TTC549 (cell line): ENCODE results near the gene MRS2.
A peak's percentile ranks its signal among the peaks of the same experiment; 100 is the strongest.

ENCODE experiments used
- FAIRE-seq: peaks from 2 replicates; lab custom pipeline; 2012; peaks lifted over from hg19 to GRCh38; lab: Jason Lieb, UNC

The MRS2 gene

DNA sequence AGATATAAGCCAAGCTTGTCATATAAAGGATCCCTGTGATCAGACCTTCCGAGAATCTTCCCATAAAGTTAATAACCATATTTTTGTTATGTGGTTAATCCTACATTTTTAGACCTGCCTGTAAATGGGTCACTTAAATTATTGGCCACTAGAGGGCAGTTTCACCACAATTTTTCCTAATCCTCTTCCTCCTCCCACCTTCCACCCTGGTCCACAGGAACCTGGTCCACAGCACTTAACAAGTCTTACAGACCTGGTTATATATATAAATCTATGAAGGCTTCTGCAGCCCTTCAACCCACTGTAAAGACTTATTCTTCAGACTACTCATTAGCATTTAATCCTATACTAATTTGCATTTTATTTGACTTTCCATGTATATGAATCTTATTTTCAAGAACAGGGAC lies 28.3 kb downstream of the MRS2 start:
- peak; percentile 48 for FAIRE-seq

DNA sequence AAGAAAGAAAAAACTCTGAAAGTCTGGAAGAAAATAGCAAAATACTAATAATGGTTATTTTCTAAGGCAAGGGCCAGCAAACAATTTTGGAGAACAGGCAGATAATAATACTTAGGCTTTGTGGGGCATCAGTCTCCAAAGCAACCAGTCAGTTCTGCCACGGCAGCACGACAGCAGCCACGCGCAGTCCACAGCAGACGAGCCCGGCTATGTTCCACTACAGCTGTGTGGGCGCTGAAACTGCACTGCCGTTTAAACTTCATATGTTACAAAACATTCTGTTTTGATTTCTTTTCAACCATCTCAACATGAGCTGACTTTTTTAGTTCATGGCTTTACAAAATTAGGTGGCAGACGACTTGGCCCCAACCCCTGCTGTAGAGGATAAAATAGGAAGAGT lies 29.9 kb downstream of the MRS2 start:
- no peak for FAIRE-seq

DNA sequence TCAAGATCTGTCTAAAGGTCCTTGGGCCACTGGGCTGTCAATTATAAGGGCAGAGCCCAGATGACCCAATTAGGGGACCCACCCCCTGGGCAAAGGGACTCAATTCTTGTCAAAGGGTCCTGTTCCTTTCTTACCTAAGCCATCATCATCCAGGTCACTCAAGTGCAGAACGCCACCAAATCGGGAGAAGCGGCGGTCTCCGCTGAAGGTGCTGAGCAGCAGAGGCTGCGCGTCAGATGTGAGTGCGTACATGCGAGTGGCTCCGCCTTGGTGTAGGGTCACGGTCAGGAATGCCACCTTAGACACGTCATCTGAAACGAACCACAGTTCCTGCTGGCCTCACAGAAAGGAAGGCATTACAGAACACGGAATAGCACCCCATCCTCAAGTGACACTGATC lies 34.2 kb downstream of the MRS2 start:
- FAIRE-seq = no peak

DNA sequence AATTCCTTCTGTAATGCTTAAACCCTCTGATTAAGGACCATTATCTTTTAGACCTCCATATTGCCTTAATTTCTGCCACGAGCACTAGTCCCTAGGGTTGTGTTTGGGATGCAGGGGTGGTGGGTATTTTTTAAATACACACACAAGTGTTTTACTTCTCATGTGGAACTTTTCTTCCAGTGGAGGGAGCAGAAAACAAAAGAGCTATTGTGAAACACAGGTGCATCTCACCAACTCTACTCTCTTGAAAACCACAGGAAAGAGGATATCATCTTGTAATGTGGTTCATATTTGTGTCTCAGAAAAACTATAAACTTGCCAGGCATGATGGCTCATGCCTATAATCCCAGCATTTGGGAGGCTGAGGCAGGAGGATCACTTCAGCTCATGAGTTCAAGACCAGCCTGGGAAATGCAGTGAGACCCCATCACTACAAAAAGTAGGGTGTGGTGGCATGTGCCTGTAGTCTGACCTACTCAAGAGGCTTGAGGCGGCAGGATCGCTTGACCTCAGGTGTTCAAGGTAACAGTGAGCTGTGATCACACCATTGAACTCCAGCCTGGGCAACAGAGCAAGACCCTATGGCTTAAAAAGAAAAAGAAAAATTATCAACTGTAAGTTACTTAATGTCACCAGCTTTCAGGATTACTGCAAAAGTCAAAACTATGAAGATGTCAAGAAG lies 37.3 kb downstream of the MRS2 start:
- no peak for FAIRE-seq

DNA sequence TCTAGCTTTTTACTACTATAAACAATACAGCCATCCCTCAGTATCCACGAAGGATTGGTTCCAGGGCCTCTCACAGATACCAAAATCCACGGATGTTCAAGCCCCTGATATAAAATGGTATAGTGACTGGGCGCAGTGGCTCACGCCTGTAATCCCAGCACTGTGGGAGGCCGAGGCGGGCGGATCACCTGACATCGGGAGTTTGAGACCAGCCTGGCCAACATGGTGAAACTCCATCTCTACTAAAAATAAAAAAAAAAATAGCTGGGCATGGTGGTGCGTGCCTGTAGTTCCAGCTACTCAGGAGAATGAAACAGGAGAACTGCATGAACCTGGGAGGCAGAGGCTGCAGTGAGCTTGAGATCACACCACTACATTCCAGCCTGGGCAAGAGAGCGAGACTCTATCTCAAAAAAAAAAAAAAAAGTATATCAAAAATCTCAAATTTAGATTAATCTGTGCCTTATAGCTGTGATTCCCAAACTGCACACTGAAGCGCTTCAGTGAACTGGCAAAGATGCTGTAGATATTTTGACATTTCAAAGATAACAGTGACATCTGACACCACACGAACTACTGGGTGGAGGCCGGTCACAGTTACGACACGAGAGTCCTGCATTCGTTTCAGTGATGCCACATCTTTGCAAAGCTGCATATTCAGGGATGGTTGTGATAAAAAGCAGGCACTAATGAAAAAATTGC lies 38.3 kb downstream of the MRS2 start:
- FAIRE-seq = no peak

DNA sequence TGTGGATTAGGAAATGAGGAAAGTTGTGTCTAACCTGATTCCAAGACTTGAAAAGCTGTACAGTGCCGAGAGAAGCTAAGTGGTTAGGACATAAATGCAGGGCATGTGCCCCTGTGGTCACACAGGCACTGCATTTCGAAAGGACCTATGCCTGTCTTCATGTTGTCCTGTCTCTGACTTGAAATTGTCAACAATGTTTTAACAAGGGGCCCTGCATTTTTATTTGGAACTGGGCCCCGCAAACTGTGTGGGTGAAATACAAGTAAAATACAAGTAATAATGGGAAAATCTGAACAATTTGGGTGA lies 38.8 kb downstream of the MRS2 start:
- FAIRE-seq = no peak

DNA sequence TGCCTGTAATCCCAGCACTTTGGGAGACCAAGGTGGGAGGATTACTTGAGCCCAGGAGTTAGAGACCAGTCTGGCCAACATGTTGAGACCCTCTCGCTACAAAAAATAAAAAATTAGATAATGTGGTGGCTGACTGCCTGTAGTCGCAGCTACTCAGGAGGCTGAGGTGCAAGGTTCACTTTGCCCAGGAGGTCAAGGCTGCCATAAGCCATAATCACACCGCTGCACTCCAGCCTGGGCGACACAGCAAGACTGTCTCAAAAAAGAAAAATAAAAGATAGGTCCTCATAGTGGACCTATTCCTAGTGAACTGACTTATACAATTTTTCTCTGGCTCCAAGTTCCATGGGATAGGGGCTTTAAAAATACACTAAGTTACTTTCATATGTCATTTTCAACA lies 41.9 kb downstream of the MRS2 start:
- no peak for FAIRE-seq

DNA sequence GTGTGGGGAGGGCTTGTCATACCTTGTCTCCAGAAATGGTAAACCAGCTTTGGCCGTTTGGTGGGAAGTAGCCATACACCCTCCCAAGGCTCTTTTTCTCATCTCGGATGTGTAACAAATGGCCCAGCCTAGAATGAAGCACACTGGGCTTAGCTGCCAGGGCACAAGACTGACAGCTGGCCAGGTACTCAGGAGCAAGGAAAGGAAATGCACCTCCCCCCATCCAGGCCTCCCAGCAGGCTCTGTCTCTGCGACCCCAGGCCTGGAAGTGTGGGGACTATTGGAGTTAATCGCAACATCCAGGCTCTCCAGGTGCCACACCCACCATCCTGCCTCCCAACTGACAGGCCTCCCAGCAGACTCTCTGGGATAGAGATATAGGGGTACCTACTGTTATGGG lies 43.0 kb downstream of the MRS2 start:
- no peak for FAIRE-seq

DNA sequence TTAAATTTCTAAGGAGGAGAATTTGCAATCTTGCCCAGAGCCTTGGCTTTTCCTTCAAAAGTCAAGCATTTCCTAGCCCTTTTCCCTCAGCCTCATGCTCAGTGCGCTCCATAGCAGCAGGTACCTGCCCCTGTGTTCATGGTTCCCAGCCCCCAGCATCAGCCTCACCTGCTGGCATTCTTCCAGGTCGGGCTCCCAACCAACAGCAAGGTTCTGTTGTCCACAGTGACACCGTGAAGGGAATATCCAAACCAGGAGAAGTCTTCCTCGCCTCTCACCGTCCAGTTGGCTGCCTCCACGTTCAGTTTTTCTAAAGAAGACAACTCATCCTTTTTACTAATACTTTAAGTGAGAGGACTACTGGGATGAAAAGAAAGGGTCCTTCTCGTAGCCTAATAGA lies 43.9 kb downstream of the MRS2 start:
- FAIRE-seq = no peak

DNA sequence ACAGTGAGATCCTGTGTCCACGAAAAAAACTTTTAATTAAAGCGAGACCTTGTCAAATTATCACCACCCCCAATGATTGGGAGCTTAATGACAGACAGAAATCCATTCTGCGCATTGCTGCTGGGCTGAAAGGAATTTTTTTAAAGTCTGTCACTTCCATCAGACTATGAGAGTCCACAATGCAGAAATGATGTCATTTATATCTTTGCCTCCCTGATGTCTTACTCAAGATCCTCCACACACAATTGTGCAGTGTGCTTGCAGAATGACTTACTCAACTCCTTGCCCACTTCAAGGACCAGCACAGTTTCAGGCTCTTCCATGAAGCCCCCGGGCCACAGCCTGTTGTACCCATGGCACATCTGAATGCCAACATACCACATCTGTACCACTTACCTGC lies 45.7 kb downstream of the MRS2 start:
- FAIRE-seq = no peak

DNA sequence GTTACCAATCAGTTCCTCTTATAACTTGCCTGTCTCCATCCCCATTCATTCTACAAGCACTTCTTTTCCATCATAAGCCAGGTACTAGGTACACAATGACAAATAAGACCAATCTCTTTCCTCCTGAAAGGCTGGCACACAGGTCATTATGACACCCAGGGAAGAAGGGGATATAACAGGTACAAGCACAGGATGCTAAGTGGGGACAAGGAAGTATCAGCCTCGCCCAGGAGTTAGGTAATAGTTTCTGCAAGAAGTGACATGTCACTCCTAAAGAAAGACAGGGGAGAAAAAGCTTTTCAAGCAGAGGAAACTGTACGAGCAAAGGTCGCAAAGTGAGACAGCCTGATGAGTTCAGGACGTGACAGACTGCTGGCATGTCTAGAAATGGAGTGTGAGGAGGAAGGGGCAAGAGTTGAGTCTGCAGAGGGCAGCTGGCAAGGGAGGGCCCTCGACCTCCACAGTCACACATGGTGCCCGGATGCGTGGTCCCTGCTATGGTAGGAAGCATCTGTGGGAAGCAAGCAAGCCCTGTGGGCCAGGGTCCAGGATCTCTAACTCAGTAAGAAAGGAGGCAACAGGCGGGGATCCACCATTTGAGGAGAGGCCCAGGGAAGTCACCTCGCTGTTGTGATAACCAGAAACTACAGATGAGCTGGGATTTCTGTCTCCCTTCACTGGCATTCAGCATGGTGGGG lies 46.2 kb downstream of the MRS2 start:
- FAIRE-seq = no peak

DNA sequence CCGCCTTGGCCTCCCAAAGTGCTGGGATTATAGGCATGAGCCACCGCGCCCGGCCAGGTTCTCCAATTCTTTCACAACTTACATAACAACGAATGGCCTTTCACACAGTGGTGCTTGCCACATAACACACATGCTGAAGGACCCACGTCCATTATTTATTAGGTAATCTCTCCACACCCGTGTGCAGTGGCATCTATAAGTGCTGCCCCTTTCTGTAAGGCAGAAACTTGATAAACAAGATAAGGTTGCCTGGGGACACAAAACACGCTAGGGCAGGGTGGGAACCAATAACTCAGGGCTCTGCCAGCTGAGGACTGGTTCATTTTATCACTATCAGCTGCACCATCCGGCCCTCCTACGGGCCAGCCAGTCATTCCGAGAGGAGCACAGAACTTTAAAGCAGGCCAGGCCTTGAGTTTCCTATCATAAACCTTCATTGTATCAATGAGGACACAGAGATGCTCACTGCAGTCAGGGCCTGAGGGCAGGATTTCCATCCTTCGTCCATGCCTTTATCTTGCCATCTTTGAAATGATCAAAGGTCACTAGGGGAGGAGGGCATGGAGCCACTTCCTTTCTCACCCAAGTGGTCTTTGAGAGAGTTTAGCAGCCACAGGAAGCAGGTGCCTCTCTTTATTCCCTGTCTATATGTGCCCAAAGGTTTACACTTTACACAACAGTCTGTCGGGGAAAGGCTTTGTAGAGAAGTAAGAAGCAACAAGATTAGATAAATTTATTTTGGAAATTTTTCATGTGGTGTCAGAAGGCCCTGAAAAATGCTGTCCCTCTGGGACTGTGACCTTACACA lies 49.0 kb downstream of the MRS2 start:
- no peak for FAIRE-seq

DNA sequence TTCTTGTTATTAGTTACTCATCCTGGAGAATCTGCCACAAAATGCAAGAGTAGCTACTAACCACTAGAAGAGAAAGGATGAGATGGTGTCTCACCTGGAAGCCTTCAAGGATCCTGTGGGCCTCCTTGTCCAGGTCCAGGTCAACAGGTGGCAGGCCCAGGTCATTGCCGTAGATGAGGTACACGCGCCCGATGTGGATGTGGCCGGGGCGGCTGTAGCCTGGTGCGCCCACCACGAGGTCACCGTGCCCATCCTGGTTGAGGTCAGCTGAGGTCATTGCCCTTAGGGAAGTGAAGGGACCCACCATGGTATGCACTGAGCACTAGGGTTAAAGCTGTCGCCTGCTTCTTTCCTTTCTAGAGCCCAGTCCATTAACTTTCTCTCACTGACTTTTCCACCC lies 51.2 kb downstream of the MRS2 start:
- FAIRE-seq = no peak

DNA sequence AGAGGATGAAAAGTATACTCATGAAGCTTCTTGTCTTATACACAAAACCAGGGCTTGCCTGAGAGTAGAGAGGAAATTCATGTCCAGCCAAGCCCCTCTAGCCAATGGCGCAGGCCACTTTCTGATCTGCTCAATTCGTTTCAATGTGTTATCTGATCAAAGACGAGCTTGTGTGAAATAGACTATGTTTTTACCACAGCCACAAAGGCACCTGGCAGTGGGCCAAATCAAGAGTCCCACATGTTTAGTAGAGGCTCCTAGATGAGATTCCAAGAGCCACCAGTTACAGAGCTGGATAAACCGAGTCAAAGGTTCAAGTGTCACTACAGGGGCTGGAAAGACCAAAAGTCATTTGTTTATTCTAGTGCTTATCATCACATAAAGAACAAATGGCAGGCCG lies 51.7 kb downstream of the MRS2 start:
- no peak for FAIRE-seq

DNA sequence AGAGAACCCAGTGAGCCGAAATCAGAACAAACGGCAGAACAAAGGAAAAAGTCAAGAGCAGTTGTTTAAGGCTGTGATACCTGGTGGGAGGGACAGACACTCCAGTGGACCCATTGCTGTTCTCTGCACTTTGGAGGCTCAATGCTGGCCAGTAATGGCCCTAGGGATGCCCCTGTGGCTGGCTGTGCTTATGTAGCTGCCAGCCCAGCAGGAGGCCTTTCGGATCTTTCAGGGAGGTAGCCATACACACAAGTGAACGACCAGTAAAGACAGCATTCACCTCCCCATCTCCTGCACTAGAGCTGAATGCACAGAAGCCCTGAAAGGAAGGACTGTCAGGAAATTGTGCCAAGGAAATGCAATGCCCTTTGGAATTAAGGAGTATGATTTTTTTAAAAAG lies 52.3 kb downstream of the MRS2 start:
- FAIRE-seq = no peak

DNA sequence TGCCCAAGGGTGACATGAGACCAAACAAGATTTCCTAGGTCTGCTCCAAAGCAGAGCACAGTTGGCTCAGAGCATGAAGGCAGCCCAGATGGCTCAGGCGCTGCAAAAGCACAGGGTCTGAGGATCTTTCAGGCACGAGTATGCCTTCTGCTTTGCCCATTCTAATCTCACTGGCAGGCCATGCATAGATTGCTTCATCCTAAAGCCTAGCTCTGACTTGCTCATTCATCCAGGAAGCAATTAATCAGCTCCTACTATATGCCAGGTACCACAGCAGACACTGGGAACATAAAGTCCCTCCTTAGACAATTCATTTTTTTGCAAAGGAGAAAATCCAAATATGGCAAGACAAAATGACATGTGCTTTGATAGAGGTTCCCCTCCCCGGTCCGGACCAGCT lies 55.4 kb downstream of the MRS2 start:
- no peak for FAIRE-seq

DNA sequence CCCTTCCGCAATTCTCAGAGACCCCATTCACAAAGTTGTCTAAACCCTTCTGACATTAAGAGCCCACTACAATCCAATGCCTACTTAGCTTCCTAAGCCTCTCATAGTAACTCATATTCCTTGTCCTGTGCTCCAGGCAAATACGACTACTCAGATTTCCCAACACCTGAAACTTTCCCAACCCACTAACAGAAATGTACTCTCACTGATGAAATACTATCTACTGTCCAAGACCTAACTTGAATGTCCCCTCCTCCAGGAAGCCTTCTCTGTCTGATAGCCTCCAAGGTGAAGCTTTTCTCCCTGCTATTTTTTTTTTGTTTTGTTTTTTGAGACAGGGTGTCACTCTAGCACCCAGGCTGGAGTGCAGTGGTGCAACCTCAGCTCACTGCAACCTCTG lies 56.2 kb downstream of the MRS2 start:
- no peak for FAIRE-seq

DNA sequence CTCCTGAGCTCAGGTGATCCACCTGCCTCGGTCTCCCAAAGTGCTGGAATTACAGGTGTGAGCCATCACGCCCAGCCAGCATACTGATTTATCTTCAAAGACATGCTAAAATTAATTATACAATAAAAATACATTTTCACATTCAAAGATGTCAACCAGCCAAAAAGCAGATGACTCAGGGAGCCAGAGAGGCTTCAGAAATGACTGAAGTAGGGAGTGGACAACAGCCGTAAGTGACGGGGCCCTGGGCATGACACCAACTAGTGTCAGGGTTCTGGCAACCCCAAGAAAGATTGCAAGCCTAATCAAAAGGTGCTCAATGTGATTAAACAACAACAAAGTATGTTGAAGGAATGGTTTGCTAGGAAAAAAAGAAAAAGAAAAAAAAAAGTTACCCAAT lies 58.2 kb downstream of the MRS2 start:
- no peak for FAIRE-seq

DNA sequence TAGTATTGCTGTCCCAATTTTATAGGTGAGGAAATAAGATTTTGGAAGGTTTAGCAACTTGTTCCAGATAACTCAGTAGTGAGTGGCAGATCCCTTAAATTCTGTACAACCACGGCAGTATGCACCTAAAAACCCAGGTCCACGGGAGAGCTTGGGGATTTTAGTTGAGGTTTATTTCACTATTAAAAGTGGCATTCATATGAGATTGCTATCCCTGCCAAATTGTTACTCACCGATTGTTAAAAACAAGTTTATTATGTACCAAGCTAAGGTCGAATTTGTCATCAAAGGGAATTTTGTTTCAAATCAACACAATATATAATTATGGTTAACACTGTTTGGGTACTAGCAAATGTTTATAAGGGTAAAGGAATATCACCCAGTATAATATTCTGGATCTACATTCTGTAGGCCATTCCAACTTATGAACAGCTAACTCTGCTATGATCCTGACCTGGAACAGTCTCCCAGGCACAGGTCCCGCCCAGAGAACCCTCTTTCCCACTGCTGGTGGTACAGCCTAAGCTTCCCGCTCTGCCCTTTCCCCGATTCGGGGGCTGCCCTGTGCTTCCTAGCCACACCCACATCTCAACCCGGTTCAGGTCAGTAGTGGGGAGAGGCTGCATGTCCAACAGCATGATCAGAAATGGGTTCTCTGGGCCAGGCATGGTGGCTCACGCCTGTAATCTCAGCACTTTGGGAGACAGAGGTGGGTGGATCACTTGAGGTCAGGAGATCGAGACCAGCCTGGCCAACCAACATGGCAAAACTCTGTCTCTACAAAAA lies 61.7 kb downstream of the MRS2 start:
- no peak for FAIRE-seq

DNA sequence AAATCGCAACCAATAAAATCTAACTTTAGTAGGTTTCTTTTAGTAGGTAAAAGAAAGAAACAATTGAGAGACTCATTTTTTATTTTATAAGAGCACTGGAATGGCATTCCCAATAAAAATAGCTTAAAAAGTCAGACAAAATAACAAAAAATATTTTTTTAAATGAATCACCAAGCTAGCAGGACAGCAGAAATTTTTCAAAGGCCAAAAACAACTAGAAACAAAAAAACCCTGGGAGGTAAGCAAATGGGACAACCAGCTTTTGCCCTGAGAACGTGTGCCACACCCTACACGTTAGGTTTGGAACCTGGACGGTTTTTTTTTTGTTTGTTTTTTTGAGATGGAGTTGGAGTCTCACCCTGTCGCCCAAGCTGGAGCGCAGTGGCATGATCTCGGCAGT lies 67.1 kb downstream of the MRS2 start:
- no peak for FAIRE-seq

DNA sequence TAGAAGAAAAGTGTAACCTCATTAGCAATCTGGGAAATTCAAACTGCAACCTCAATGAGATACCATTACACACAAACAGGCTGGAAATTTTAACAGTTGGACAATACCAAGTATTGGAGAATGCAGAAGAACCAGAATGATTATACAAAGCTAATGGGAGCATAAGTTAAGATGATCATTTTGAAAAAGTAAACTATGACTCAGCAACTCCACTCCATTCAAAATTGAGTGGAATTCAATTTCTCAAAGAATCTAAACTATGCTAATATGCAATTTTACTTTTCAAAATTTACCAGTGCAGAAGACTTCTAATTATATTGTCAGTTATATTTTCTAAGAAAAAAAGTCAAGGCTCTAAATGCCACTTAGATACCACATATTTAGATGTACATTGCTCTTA lies 69.4 kb downstream of the MRS2 start:
- no peak for FAIRE-seq
